Mucosa of descending colon (tissue), 3 donors: ENCODE results near the gene PARN. TPM values are rescaled to one million over a fixed set of nuclear protein-coding genes. Genes with fewer than 3 reads are reported as not detected.
A peak's percentile ranks its signal among the peaks of the same experiment; 100 is the strongest.

Source experiments
- ATAC-seq: fragments of 200-7000 bp; cut with Tn5 transposase; one replicate; pipeline ENCODE4 v1.9.1; 2020; ENCODE audit warnings: mild to moderate bottlenecking, moderate library complexity
- DNase-seq, 3 donors: peaks; one replicate each; pipeline ENCODE4 v3.0.0-alpha.2; 2020
- H3K36me3 ChIP-seq: fragments of 200-600 bp; one replicate; pipeline ENCODE4 v1.8.0; 2021; ENCODE audit warnings: low read depth, mild to moderate bottlenecking
- H3K4me1 ChIP-seq: fragments of 200-600 bp; one replicate; pipeline ENCODE4 v1.8.0; 2021; ENCODE audit warnings: low read depth, mild to moderate bottlenecking
- H3K4me3 ChIP-seq: fragments of 200-600 bp; one replicate; pipeline ENCODE4 v1.8.0; 2021; ENCODE audit warnings: mild to moderate bottlenecking
- H3K9me3 ChIP-seq: fragments of 200-600 bp; one replicate; pipeline ENCODE4 v1.8.0; 2021; ENCODE audit warnings: mild to moderate bottlenecking
- CTCF ChIP-seq: fragments of 200-600 bp; IDR thresholded peaks from one replicate; pipeline ENCODE4 v1.8.0; 2022; ENCODE audit warnings: antibody characterized with exemption, mild to moderate bottlenecking
- intact Hi-C, 2 donors: fragments of 100-400 bp; cut with DNase I in 1 of 2; cut with micrococcal nuclease in 1 of 2; formaldehyde crosslinking; loops; one replicate each; pipeline versions ENCODE4 v1.11.0 to v1.11.1; 2022; cut with DNase I, micrococcal nuclease
- total RNA-seq, 3 donors: library from RNA; stranded (reverse); fragmentation: NEBNext Ultra II Directional in 2 of 3; extraction: Animal tissue kit (Norgen Biotek cat#: 25700) in 2 of 3; gene quantifications; one replicate each; pipeline versions ENCODE4 v1.2.1 to v1.2.4, GENCODE V29; 2021 to 2023
- donor health status: DM: no; HTN: no; CAD: no; lungs with moderate emphysema.
- donor health status: DM: no; HTN: no; CAD: no.
- donor health status: DM: no; HTN: yes; CAD: no.

PARN gene
- total RNA-seq, 3 donors from 2014 or later: 31.5 to 34.0 (median 33.3) TPM

GRCh38 chr16:14487579-14487978 is 142.5 kb downstream of the PARN start:
- intact Hi-C loops: no loop called here
- TF ChIP-seq CTCF: no peak
- Histone ChIP-seq H3K4me3 (no peak overlapping the region), H3K9me3 (no peaks in the 10 kb centered on the region), H3K4me1 (peaks cover 6% of the 10 kb centered on the region), H3K36me3 (no peaks in the 10 kb centered on the region)
- ATAC-seq: peak; percentile 86
- DNase-seq: peak in 1 of 3 donors; percentile 17

GRCh38 chr16:14486520-14487303 is 143.3 kb downstream of the PARN start:
- intact Hi-C loops: no loop called here
- DNase-seq: peak in 2 of 3 donors; percentile 63 to 89
- Histone ChIP-seq H3K36me3 (no peaks in the 10 kb centered on the region), H3K4me3 (no peak overlapping the region), H3K9me3 (no peaks in the 10 kb centered on the region), H3K4me1 (peaks cover 6% of the 10 kb centered on the region)
- TF ChIP-seq CTCF: no peak
- ATAC-seq: peak; percentile 92

GRCh38 chr16:14485811-14486519 is 144.1 kb downstream of the PARN start:
- intact Hi-C loops: no loop called here
- no peaks in the 10 kb centered on the region for H3K36me3 ChIP-seq
- ATAC-seq (no peak), DNase-seq (no peak)
- no peak overlapping the region for H3K4me3 ChIP-seq
- H3K4me1 ChIP-seq: peaks cover 6% of the 10 kb centered on the region
- TF ChIP-seq CTCF: no peak
- no peaks in the 10 kb centered on the region for H3K9me3 ChIP-seq

- intact Hi-C loops: no loop called here
- peaks cover 6% of the 10 kb centered on the region for H3K4me1 ChIP-seq
- DNase-seq (no peak), ATAC-seq (no peak)
- H3K4me3 ChIP-seq: no peak overlapping the region
- H3K36me3 ChIP-seq: no peaks in the 10 kb centered on the region
- TF ChIP-seq CTCF: no peak
- no peaks in the 10 kb centered on the region for H3K9me3 ChIP-seq
Observed at GRCh38 chr16:14485121-14485551, 144.9 kb downstream of the PARN start.

- Histone ChIP-seq H3K4me1 (peaks cover 6% of the 10 kb centered on the region), H3K9me3 (no peaks in the 10 kb centered on the region), H3K36me3 (no peaks in the 10 kb centered on the region), H3K4me3 (no peak overlapping the region)
- TF ChIP-seq CTCF: no peak
- ATAC-seq (no peak), DNase-seq (no peak)
- intact Hi-C loops: no loop called here
Observed at GRCh38 chr16:14483819-14484385, 146.2 kb downstream of the PARN start.
